GM21515 (cell line): ENCODE data around the gene PMFBP1.
A peak's percentile ranks its signal among the peaks of the same experiment; 100 is the strongest.
"Not testable (repeated sequence)": the region's sequence is repeated elsewhere in the genome, so short reads cannot be mapped to it uniquely, and the experiment has no call there.

Experiments used
- ATAC-seq: cut with Tn5 transposase; IDR thresholded peaks from one replicate; pipeline ENCODE4 v1.9.1; 2021; ENCODE audit not compliant: unreplicated experiment

PMFBP1 gene

GRCh38 chr16:72109300-72109699, 62.7 kb downstream of the PMFBP1 start:
- ATAC-seq = no peak

- no peak for ATAC-seq
Measured at GRCh38 chr16:72108353-72109102, 63.4 kb downstream of the PMFBP1 start.

- ATAC-seq = no peak
Measured at GRCh38 chr16:72107371-72107770, 64.6 kb downstream of the PMFBP1 start.

GRCh38 chr16:72105978-72106377, 66.0 kb downstream of the PMFBP1 start:
- no peak for ATAC-seq

GRCh38 chr16:72104905-72105304, 67.0 kb downstream of the PMFBP1 start:
- ATAC-seq = no peak

GRCh38 chr16:72101195-72101594, 70.8 kb downstream of the PMFBP1 start:
- ATAC-seq = no peak

GRCh38 chr16:72099377-72099818, 72.6 kb downstream of the PMFBP1 start:
- ATAC-seq = no peak

GRCh38 chr16:72098936-72099335, 73.0 kb downstream of the PMFBP1 start:
- no peak for ATAC-seq

GRCh38 chr16:72094266-72094610, 77.7 kb downstream of the PMFBP1 start:
- no peak for ATAC-seq

- peak; percentile 98 for ATAC-seq
Measured at GRCh38 chr16:72093448-72094265, 78.3 kb downstream of the PMFBP1 start, which contains the start of the genes DHX38 and TXNL4B. Gene DHX38, plus strand, starts transcription at chr16:72093847. Its CDS starts 2,311 bp downstream, at chr16:72096158. Gene TXNL4B, minus strand, starts transcription at chr16:72093620. Its CDS starts 2,871 bp downstream, at chr16:72090749.

GRCh38 chr16:72092832-72093447, 79.0 kb downstream of the PMFBP1 start:
- no peak for ATAC-seq

GRCh38 chr16:72091217-72091616, 80.7 kb downstream of the PMFBP1 start:
- no peak for ATAC-seq

- no peak for ATAC-seq
Measured at GRCh38 chr16:72085002-72085401, 87.0 kb downstream of the PMFBP1 start.

- no peak for ATAC-seq
Measured at GRCh38 chr16:72084445-72084844, 87.5 kb downstream of the PMFBP1 start.

GRCh38 chr16:72083778-72084404, 88.1 kb downstream of the PMFBP1 start:
- ATAC-seq = no peak

- ATAC-seq = not testable (repeated sequence)
Measured at GRCh38 chr16:72076991-72077706, 94.8 kb downstream of the PMFBP1 start.

- not testable (repeated sequence) for ATAC-seq
Measured at GRCh38 chr16:72075067-72075466, 96.9 kb downstream of the PMFBP1 start.

GRCh38 chr16:72073560-72074230, 98.3 kb downstream of the PMFBP1 start:
- no peak for ATAC-seq

GRCh38 chr16:72072514-72073342, 99.2 kb downstream of the PMFBP1 start:
- no peak for ATAC-seq
